AG04449 (cell line): ENCODE measurements around the gene PDE4B.

Source experiments
- CTCF ChIA-PET: fragments of 350-600 bp; formaldehyde crosslinking; extraction: SDS; loops from one replicate; lab custom pipeline; 2021; ENCODE audit warnings: antibody characterized with exemption; lab: Yijun Ruan, JAX
- POLR2A ChIA-PET: fragments of 400-600, 350-600 bp; formaldehyde crosslinking; extraction: SDS; loops from one replicate; lab custom pipeline; 2020; ENCODE audit warnings: antibody characterized with exemption, inconsistent platforms; lab: Yijun Ruan, JAX
- DNase-seq: peaks from one replicate; pipeline ENCODE4 v3.0.0-alpha.2; 2010; ENCODE audit warnings: low read depth, low spot score
- H3K4me3 ChIP-seq: 2 replicates; pipeline ENCODE4 v1.5.1; 2011; ENCODE audit warnings: low read depth, mild to moderate bottlenecking, control low read depth, low read length
- CTCF ChIP-seq: IDR thresholded peaks from one replicate; pipeline ENCODE4 v1.5.1; 2011; ENCODE audit warnings: mild to moderate bottlenecking, moderate library complexity, low read length, control low read depth, inconsistent platforms; ENCODE audit not compliant: insufficient read depth; ENCODE audit errors: missing control alignments

PDE4B gene

GRCh38 chr1:66380452-66381212, 587.9 kb downstream of the PDE4B start:
- DNase-seq: no peak
- TF ChIP-seq CTCF: no peak
- ChIA-PET CTCF (interaction anchor here (0.9 to 1.2 kb wide), 2 partner anchors 35 to 129 kb away, joined by 3 read pairs; no protein-coding TSS in a partner anchor), POLR2A (no interaction called here)
- no peak overlapping the region for H3K4me3 ChIP-seq

GRCh38 chr1:66381621-66382275, 589.1 kb downstream of the PDE4B start:
- no peak overlapping the region for H3K4me3 ChIP-seq
- ChIA-PET CTCF (interaction anchor here (0.9 kb wide), 1 partner anchor 130 kb away, joined by 3 read pairs; no protein-coding TSS in a partner anchor), POLR2A (no interaction called here)

GRCh38 chr1:66383168-66383567, 590.5 kb downstream of the PDE4B start:
- ChIA-PET POLR2A (no interaction called here), CTCF (interaction anchor here (0.6 to 1.5 kb wide), 3 partner anchors 10 to 53 kb away, joined by 3 read pairs; no protein-coding TSS in a partner anchor)
- no peak for TF ChIP-seq CTCF
- H3K4me3 ChIP-seq: no peak overlapping the region
- no peak for DNase-seq

More at GRCh38 chr1:66381621-66382275, 589.1 kb downstream of the PDE4B start:
- no peak for TF ChIP-seq CTCF
- no peak for DNase-seq

- no peak overlapping the region for H3K4me3 ChIP-seq
- DNase-seq: no peak
- TF ChIP-seq CTCF: no peak
- POLR2A ChIA-PET: no interaction called here
- CTCF ChIA-PET: interaction anchor here (0.6 to 1.5 kb wide), 3 partner anchors 9 to 53 kb away, joined by 3 read pairs; no protein-coding TSS in a partner anchor
These were observed 590.9 kb downstream of the PDE4B start for GRCh38 chr1:66383611-66384010.

- no peak for TF ChIP-seq CTCF
These were observed 591.7 kb downstream of the PDE4B start for GRCh38 chr1:66384258-66384921.

More at GRCh38 chr1:66384258-66384921, 591.7 kb downstream of the PDE4B start:
- no peak for DNase-seq
- no peak overlapping the region for H3K4me3 ChIP-seq
- POLR2A ChIA-PET: no interaction called here
- CTCF ChIA-PET: interaction anchor here (1.5 kb wide), 1 partner anchor 21 kb away, joined by 3 read pairs; no protein-coding TSS in a partner anchor
